WTC11 (cell line): ENCODE results near the gene CBFA2T3. TPM values are rescaled to one million over a fixed set of nuclear protein-coding genes. Genes with fewer than 3 reads are reported as not detected.

ENCODE experiments used
- ATAC-seq: fragments of 200-7000 bp; cut with Tn5 transposase; 2 replicates; pipeline ENCODE4 v1.10.0; 2021; ENCODE audit warnings: mild to moderate bottlenecking, moderate library complexity
- CTCF ChIA-PET: fragments of 300-600 bp; sonication (Branson Sonifier 250); formaldehyde crosslinking; loops from one replicate; lab custom pipeline; 2021; ENCODE audit warnings: antibody characterized with exemption; lab: Charles Lee
- POLR2A ChIA-PET: fragments of 350-600 bp; sonication (Branson Sonifier 250); formaldehyde crosslinking; loops from one replicate; lab custom pipeline; 2021; ENCODE audit warnings: antibody characterized with exemption; lab: Charles Lee
- DNase-seq: peaks from one replicate; pipeline ENCODE4 v3.0.0; 2021; ENCODE audit warnings: low spot score
- H3K27ac Mint-ChIP-seq: 2 replicates; pipeline ENCODE4 v1.8.0; 2021; ENCODE audit warnings: mixed read lengths
- H3K27me3 Mint-ChIP-seq: 2 replicates; pipeline ENCODE4 v1.8.0; 2021; ENCODE audit warnings: low read depth, mild to moderate bottlenecking, moderate library complexity, mixed read lengths
- H3K36me3 Mint-ChIP-seq: 2 replicates; pipeline ENCODE4 v1.8.0; 2021; ENCODE audit warnings: mixed read lengths
- H3K4me1 Mint-ChIP-seq: 2 replicates; pipeline ENCODE4 v1.8.0; 2022; ENCODE audit warnings: mixed read lengths
- H3K4me3 Mint-ChIP-seq: 2 replicates; pipeline ENCODE4 v1.8.0; 2021; ENCODE audit warnings: mild to moderate bottlenecking, moderate library complexity, mixed read lengths
- H3K9me3 Mint-ChIP-seq: 2 replicates; pipeline ENCODE4 v1.8.0; 2021; ENCODE audit warnings: mixed read lengths
- E2F5 ChIP-seq: sonication (generic); formaldehyde crosslinking; IDR thresholded peaks from 2 replicates; pipeline ENCODE4 v1.8.1; 2022; ENCODE audit warnings: mild to moderate bottlenecking, moderate library complexity, missing genetic modification reagents
- ELF4 ChIP-seq: sonication (generic); formaldehyde crosslinking; IDR thresholded peaks from 2 replicates; pipeline ENCODE4 v1.8.1; 2022; ENCODE audit warnings: low read depth, mild to moderate bottlenecking, moderate library complexity, missing genetic modification reagents
- ERG ChIP-seq: fragments of 250-450 bp; sonication (Bioruptor Pico); IDR thresholded peaks from 2 replicates; pipeline ENCODE4 v1.8.0; 2021; ENCODE audit warnings: mild to moderate bottlenecking
- FOXJ3 ChIP-seq: sonication (generic); formaldehyde crosslinking; IDR thresholded peaks from 2 replicates; pipeline ENCODE4 v1.9.0; 2021; ENCODE audit warnings: missing genetic modification reagents, mild to moderate bottlenecking, borderline replicate concordance
- GABPB1 ChIP-seq: sonication (generic); formaldehyde crosslinking; IDR thresholded peaks from 2 replicates; pipeline ENCODE4 v1.8.1; 2023; ENCODE audit warnings: mild to moderate bottlenecking, missing genetic modification reagents
- HMGXB4 ChIP-seq: sonication (generic); formaldehyde crosslinking; IDR thresholded peaks from 2 replicates; pipeline ENCODE4 v1.8.1; 2023; ENCODE audit warnings: mild to moderate bottlenecking, moderate library complexity, missing genetic modification reagents
- NFYB ChIP-seq: sonication (generic); formaldehyde crosslinking; conservative IDR thresholded peaks from 2 replicates; pipeline ENCODE4 v1.8.0; 2022; ENCODE audit warnings: low read depth, missing genetic modification reagents
- PRRX2 ChIP-seq: fragments of 250-450 bp; sonication (Bioruptor Pico); IDR thresholded peaks from 2 replicates; pipeline ENCODE4 v1.8.0; 2021; ENCODE audit warnings: mild to moderate bottlenecking
- SMAD3 ChIP-seq: sonication (generic); formaldehyde crosslinking; IDR thresholded peaks from 2 replicates; pipeline ENCODE4 v1.8.0; 2022; ENCODE audit warnings: missing genetic modification reagents, mild to moderate bottlenecking, borderline replicate concordance
- SP1 ChIP-seq: sonication (generic); formaldehyde crosslinking; conservative IDR thresholded peaks from 2 replicates; pipeline ENCODE4 v1.8.1; 2022; ENCODE audit warnings: missing genetic modification reagents
- STAT6 ChIP-seq: sonication (generic); formaldehyde crosslinking; conservative IDR thresholded peaks from 2 replicates; pipeline ENCODE4 v1.8.1; 2023; ENCODE audit warnings: mild to moderate bottlenecking, low read depth, missing genetic modification reagents, moderate library complexity
- USF2 ChIP-seq: sonication (generic); formaldehyde crosslinking; IDR thresholded peaks from 2 replicates; pipeline ENCODE4 v1.8.1; 2023; ENCODE audit warnings: mild to moderate bottlenecking, missing genetic modification reagents, moderate library complexity
- ZBTB43 ChIP-seq: sonication (generic); formaldehyde crosslinking; IDR thresholded peaks from 2 replicates; pipeline ENCODE4 v1.8.1; 2023; ENCODE audit warnings: mild to moderate bottlenecking, missing genetic modification reagents
- ZNF232 ChIP-seq: sonication (generic); formaldehyde crosslinking; IDR thresholded peaks from 2 replicates; pipeline ENCODE4 v1.8.0; 2022; ENCODE audit warnings: mild to moderate bottlenecking, missing genetic modification reagents
- ZNF263 ChIP-seq: sonication (generic); formaldehyde crosslinking; IDR thresholded peaks from 2 replicates; pipeline ENCODE4 v1.8.1; 2022; ENCODE audit warnings: low read depth, mild to moderate bottlenecking, moderate library complexity, missing genetic modification reagents
- ZNF396 ChIP-seq: fragments of 250-450 bp; sonication (Bioruptor Pico); IDR thresholded peaks from 2 replicates; pipeline ENCODE4 v1.8.0; 2021; ENCODE audit warnings: mild to moderate bottlenecking, moderate library complexity, borderline replicate concordance
- ZNF416 ChIP-seq: fragments of 250-450 bp; sonication (Bioruptor Pico); IDR thresholded peaks from 2 replicates; pipeline ENCODE4 v1.9.0; 2021; ENCODE audit warnings: mild to moderate bottlenecking, inconsistent platforms
- ZNF425 ChIP-seq: fragments of 250-450 bp; sonication (Bioruptor Pico); conservative IDR thresholded peaks from 2 replicates; pipeline ENCODE4 v1.9.0; 2021; ENCODE audit warnings: mild to moderate bottlenecking
- total RNA-seq: library from RNA; stranded (reverse); gene quantifications from 3 replicates; pipeline ENCODE4 v1.2.3, GENCODE V29; 2021

The CBFA2T3 gene
- total RNA-seq, 1 experiment from 2014 or later = 2.6 TPM

GRCh38 chr16:88878967-88879787 lies 97.8 kb downstream of the CBFA2T3 start:
- POLR2A ChIA-PET = no interaction called here
- no peaks in the 10 kb centered on the region; the same call in 1 of the 2 replicates for H3K27me3 Mint-ChIP-seq
- ATAC-seq = no peak
- TF ChIP-seq USF2 (no peak), SMAD3 (CRISPR knock-in tag) (no peak), ZNF416 (CRISPR knock-in tag) (no peak), STAT6 (no peak), ZNF232 (CRISPR knock-in tag) (no peak), GABPB1 (CRISPR knock-in tag) (no peak)
- no peak overlapping the region for H3K27ac Mint-ChIP-seq
- CTCF ChIA-PET = interaction anchor here (2.2 to 3.0 kb wide), 3 partner anchors 22 to 288 kb away, joined by 14 to 18 read pairs (median 16); partner anchors contain the start of genes GALNS and TRAPPC2L
- H3K9me3 Mint-ChIP-seq = no peaks in the 10 kb centered on the region
- H3K36me3 Mint-ChIP-seq = no peaks in the 10 kb centered on the region
- no peak overlapping the region for H3K4me3 Mint-ChIP-seq
- DNase-seq = no peak
- H3K4me1 Mint-ChIP-seq = no peaks in the 10 kb centered on the region

- Mint-ChIP-seq H3K27me3 (no peaks in the 10 kb centered on the region; the same call in 1 of the 2 replicates), H3K4me3 (no peak overlapping the region), H3K4me1 (no peaks in the 10 kb centered on the region), H3K36me3 (no peaks in the 10 kb centered on the region), H3K9me3 (no peaks in the 10 kb centered on the region), H3K27ac (no peak overlapping the region)
- POLR2A ChIA-PET = no interaction called here
- TF ChIP-seq ZNF263 (CRISPR knock-in tag) (no peak), USF2 (no peak), NFYB (CRISPR knock-in tag) (no peak), PRRX2 (no peak), FOXJ3 (CRISPR knock-in tag) (no peak), ZNF425 (CRISPR knock-in tag) (no peak), HMGXB4 (CRISPR knock-in tag) (no peak), GABPB1 (CRISPR knock-in tag) (no peak), SP1 (CRISPR knock-in tag) (no peak), ZBTB43 (CRISPR knock-in tag) (no peak), ERG (CRISPR knock-in tag) (no peak), ELF4 (CRISPR knock-in tag) (no peak), ZNF396 (CRISPR knock-in tag) (no peak), E2F5 (CRISPR knock-in tag) (no peak)
- ATAC-seq = no peak
- CTCF ChIA-PET = no interaction called here
- DNase-seq = no peak
Observed at GRCh38 chr16:88878356-88878755, 98.7 kb downstream of the CBFA2T3 start.
